Activated gamma-delta T cell treated with Interleukin-2 at 50 U/mL for 16 hours (primary cell): ENCODE results near the gene PTPN11.
"Not testable (repeated sequence)": the region's sequence is repeated elsewhere in the genome, so short reads cannot be mapped to it uniquely, and the experiment has no call there.

Experiments
- DNase-seq: peaks from one replicate; pipeline ENCODE4 v3.0.0-alpha.2; 2020

PTPN11 gene

DNA sequence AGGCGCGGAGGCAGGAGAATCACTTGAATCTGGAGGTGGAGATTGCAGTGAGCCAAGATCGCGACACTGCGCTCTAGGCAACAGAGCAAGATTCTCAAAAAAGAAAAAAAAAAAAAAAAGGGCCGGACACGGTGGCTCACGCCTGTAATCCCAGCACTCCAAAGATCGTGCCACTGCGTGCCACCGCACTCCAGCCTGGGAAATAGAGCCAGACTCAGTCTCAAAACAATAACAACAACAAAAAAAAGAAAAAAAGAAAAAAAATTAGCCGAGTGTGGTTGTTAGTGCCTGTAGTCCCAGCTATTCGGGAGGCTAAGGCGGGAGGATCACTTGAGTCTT lies 8.9 kb upstream of the PTPN11 start:
- DNase-seq, result no peak

DNA sequence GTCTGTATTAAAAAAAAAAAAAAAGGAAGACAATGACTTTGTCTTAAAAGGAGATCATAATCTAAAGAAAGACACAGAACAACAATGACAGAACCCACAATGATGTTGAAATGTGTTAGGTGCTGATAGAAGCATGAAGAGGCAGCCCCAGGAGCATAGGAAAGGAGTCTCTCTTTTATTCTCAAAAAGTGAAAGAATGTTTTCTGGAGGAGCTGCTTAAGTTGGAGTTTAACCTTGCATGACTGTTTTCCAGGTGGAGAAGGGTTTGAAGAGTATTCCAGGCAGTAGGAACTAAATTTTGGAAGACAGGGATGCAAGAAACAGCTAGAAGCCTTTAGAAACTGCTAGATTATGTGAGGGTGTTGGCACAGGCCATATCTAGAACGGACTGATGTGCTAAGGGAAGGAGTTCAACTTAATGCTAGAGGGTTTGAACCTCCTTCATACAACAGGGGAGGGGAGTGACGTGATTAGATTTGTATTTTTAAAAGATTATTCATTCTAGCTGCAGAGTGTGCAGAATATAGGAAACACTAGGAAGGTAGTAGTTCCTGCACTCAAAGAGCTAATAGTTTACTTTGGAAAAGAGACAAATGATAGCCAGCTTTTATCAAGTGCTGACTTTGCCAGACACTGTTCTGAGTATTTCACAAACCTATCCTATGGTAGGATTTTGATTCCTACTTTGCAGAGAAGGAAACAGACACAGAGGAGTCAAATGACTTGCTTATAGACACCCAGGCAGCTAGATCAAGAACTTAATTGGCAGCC lies 4.7 kb upstream of the PTPN11 start:
- no peak for DNase-seq

- DNase-seq, result not testable (repeated sequence)
These were observed 3.3 kb upstream of the PTPN11 start for GRCh38 chr12:112415457-112415856.

GRCh38 chr12:112418273-112418607 lies 507 bp upstream of the PTPN11 start:
- no peak for DNase-seq

DNA sequence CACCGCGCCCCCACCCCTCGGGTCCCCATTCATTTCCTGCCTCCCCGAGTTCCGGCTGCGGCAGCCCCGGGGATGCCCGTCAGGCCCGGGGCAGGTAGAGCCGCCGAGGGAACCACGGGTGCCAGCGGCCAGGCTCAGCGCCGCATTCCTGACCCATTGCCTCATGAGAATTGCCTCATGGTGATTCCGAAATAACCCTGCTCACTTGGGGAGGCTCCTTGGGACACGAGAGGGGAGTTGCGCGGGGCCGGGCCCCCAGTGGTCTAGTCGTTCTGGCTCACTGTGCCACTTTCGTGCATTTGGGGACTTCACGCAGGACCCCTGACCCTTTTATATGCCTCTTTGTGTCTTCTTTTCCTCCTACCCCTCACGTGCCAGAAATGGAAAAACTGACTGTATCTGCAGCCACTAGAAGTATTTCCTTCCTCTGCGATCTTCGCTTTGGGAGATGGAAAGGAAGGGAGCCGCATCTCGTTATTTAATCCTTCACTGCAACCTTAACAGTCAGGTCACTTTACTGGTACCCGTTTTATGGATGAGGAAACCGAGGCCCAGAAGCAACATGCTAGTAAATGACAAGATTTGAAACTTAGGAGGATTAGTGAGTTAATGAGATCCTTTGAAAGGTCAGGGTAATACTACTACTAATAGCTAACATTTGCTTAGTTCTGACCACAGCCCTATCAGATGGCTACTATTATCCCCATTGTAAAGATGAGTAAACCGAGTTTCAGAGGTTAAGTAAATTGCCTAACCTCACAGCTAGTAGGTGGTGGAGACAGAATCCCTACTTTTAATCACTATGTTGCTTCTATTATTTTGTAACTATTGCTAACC lies 768 bp downstream of the PTPN11 start:
- DNase-seq, result no peak

- no peak for DNase-seq
These were observed 2.0 kb downstream of the PTPN11 start for GRCh38 chr12:112420740-112421139.

- no peak for DNase-seq
These were observed 2.6 kb downstream of the PTPN11 start for GRCh38 chr12:112421363-112421762.

DNA sequence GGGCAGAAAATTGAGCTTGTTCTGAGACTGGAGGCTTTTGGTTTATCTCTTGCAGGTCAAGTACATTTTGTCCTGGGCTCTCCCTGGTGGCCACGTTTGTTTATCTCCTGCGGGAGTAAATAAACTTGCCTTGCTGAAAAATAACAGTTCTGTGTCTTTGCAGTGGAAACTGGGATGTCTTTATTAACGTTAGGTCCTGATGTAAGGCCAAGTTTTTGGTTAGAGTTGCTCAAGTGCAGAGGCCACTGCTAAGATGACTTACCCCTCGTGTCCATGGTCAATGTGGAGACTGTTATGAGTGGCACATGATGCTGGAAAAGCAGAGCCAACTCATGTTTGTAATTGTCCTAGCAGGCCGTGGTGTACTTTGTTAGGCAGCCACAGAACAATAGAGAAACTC lies 3.8 kb downstream of the PTPN11 start:
- no peak for DNase-seq

- DNase-seq, result no peak
These were observed 5.4 kb downstream of the PTPN11 start for GRCh38 chr12:112424126-112424525.

DNA sequence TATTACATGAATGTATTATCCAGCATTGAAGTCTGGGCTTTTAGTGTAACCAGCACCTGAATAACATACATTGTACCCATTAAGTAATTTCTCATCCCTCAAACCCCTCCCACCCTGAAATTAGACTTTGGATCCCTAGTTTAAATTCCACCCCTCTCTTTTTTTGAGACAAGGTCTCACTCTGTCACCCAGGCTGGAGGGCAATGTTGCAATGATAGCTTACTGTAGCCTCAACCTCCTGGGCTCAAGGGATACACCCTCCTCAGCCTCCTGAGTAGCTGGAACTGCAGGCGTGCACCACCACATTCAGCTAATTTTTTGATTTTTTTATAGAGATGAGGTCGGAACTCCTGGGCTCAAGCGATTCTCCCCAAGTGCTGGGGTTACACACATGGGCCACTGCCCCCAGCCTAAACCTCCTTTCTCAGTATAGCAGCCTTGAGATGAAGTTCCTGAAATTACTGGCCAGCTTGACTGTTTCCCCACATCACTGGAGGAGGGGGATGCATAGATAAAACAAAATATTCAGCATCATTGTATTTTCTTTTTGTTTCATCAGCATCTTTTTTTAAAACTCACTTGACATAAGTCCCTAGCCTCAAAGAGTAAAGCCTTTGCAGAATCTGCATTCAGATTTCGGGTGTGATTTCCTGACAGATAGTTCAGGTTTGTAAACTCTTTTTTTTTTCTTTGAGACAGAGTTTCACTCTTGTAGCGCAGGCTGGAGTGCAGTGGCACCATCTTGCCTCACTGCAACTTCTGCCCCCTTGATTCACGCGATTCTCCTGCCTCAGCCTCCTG lies 7.0 kb downstream of the PTPN11 start:
- DNase-seq, result no peak

DNA sequence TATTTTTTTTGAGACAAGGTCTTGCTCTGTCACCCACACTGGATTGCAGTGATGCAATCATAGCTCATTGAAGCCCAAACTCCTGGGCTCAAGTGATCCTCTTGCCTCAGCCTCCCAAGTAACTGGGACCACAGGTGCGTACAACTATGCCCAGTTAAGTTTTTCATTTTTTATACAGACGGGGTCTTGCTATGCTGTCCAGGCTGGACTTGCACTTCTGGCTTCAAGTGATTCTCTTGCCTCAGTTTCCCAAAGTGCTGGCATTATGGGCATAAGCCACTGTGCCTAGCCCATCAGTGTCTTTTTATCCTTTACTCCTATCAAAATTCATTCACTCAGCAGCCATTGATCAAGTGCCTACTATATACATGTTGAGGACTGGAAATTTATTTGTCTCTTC lies 9.0 kb downstream of the PTPN11 start:
- no peak for DNase-seq

- DNase-seq, result no peak
These were observed 12.2 kb downstream of the PTPN11 start for GRCh38 chr12:112430929-112431328.

GRCh38 chr12:112431965-112432364 lies 13.2 kb downstream of the PTPN11 start:
- no peak for DNase-seq

DNA sequence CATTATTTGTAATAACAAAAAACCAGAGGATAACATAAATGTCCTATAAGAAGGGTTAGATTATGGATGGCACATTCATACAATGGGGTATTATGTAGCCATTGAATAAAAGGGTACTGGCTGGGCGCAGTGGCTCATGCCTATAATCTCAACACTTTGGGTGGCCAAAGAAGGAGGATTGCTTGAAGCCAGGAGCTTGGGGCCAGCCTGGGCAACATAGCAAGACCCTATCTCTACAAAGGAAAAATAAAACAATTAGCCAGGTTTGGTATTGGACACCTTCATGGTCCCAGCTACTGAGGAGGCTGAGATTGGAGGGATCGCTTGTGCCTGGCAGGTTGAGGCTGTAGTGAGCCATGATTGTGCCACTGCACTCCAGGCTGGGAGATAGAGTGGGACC lies 14.8 kb downstream of the PTPN11 start:
- DNase-seq, result no peak

DNA sequence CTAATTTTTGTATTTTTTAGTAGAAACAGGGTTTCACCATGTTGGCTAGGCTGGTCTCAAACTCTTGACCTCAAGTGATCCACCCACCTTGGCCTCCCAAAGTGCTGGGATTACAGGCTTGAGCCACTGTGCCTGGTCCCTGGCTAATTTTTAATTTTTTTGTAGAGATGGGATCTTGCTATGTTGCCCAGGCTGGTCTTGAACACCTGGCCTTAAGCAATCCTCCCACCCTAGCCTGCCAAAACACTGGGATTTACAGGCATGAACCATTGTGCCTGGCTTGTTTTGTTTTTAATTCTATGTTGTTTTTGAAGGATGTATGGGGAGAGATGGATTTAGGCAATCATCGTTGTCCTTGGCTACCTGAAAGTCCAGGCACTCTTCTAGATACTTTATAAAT lies 19.9 kb downstream of the PTPN11 start:
- DNase-seq, result not testable (repeated sequence)

- DNase-seq, result no peak
These were observed 21.0 kb downstream of the PTPN11 start for GRCh38 chr12:112439769-112440168.

GRCh38 chr12:112440653-112441052 lies 21.9 kb downstream of the PTPN11 start:
- DNase-seq, result not testable (repeated sequence)

DNA sequence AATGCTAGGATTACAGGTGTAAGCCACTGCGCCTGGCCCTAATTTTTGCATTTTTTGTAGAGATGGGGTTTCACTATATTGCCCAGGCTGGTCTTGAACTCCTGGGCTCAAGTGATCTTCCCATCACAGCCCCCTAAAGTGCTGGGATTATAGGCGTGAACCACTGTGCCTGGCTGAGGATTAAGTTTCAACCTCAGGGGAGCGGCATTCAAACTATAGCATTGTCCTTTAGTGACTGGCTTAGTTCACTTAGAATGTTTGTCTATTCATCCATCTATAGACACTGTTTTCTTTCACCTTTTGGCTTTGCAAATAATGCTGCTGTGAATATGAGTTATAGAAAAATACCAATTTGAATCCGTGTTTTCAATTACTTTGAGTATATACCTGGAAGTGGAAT lies 25.2 kb downstream of the PTPN11 start:
- no peak for DNase-seq

GRCh38 chr12:112446008-112446725 lies 27.4 kb downstream of the PTPN11 start:
- DNase-seq, result no peak

- DNase-seq, result no peak
These were observed 28.4 kb downstream of the PTPN11 start for GRCh38 chr12:112447106-112447505.

- not testable (repeated sequence) for DNase-seq
These were observed 29.4 kb downstream of the PTPN11 start for GRCh38 chr12:112448165-112448564.

DNA sequence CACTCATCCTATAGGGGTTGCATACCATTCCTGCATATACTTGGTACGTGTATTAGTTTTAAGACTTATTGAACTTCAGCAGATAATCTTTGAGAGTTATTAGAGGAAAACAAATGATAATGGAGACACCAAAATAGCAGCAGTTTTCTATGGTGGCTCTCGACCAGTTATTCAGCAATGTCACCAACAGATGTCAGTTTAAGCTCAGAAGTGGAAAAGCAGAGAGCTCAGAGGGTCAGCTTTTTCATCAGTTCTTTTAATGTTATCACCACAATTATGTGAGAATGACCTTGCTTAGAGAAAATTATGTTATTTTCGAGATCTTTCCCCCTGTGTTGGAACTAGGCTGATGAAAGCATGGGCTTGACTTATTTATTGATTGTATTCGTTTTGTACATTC lies 32.0 kb downstream of the PTPN11 start:
- DNase-seq, result no peak

DNA sequence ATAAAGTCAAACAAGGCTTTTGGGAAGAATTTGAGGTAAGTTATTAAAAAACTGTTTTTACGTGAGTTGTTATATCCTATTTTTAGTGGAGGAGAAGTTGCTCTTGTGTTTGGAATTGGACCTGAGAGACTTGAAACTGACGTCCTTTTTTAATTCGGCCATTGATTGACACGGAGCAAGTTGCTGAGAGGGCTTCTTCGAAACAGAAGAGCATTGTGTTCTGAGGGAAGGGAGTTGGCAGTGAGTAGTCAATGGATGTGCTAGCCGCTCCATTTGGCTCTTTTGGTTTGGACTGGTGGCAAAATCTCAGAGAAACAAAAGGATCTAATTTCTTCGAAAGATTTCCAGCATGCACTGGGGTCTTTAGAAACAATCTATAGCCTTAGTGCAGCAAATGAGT lies 37.3 kb downstream of the PTPN11 start:
- no peak for DNase-seq
